Stimulated activated CD4-positive, alpha-beta T cell treated with anti-CD3 and anti-CD28 coated beads, Interleukin-4, amount 100 ng/mL, for 4 hours (primary cell): ENCODE data around the gene ALG8.
A peak's percentile ranks its signal among the peaks of the same experiment; 100 is the strongest.
"Not testable (repeated sequence)": the region's sequence is repeated elsewhere in the genome, so short reads cannot be mapped to it uniquely, and the experiment has no call there.

Experiments
- DNase-seq, 2 experiments: peaks; one replicate each; pipeline ENCODE4 v3.0.0-alpha.2; 2020

Gene ALG8

GRCh38 chr11:78100261-78100660 lies 39.2 kb downstream of the ALG8 start:
- DNase-seq: no peak

- DNase-seq: no peak
Measured at GRCh38 chr11:78099666-78100065, 39.8 kb downstream of the ALG8 start.

- DNase-seq: no peak
Measured at GRCh38 chr11:78097666-78098385, 41.6 kb downstream of the ALG8 start.

GRCh38 chr11:78094250-78094649 lies 45.2 kb downstream of the ALG8 start:
- DNase-seq: no peak

- DNase-seq: not testable (repeated sequence)
Measured at GRCh38 chr11:78086521-78087074, 52.8 kb downstream of the ALG8 start.

GRCh38 chr11:78085972-78086371 lies 53.5 kb downstream of the ALG8 start:
- DNase-seq: no peak

- not testable (repeated sequence) for DNase-seq
Measured at GRCh38 chr11:78084506-78084905, 54.9 kb downstream of the ALG8 start.

- no peak for DNase-seq
Measured at GRCh38 chr11:78083021-78083420, 56.4 kb downstream of the ALG8 start.

- DNase-seq: no peak
Measured at GRCh38 chr11:78082146-78082545, 57.3 kb downstream of the ALG8 start.

GRCh38 chr11:78081583-78081982 lies 57.8 kb downstream of the ALG8 start:
- DNase-seq: no peak

- DNase-seq: no peak
Measured at GRCh38 chr11:78080818-78081495, 58.5 kb downstream of the ALG8 start.

- DNase-seq: no peak
Measured at GRCh38 chr11:78080084-78080817, 59.2 kb downstream of the ALG8 start.

- peak; percentile 64 to 66 for DNase-seq
Measured at GRCh38 chr11:78079232-78080083, 60.0 kb downstream of the ALG8 start, which contains the start of gene NDUFC2. NDUFC2 (minus strand) TSS chr11:78079862; CDS start chr11:78079744, 118 bp downstream.

GRCh38 chr11:78078218-78079167 lies 60.9 kb downstream of the ALG8 start:
- DNase-seq: no peak

- DNase-seq: not testable (repeated sequence)
Measured at GRCh38 chr11:78077592-78077991, 61.8 kb downstream of the ALG8 start.

- DNase-seq: no peak
Measured at GRCh38 chr11:78076733-78077403, 62.6 kb downstream of the ALG8 start.

- no peak for DNase-seq
Measured at GRCh38 chr11:78074756-78075155, 64.7 kb downstream of the ALG8 start.

- DNase-seq: no peak
Measured at GRCh38 chr11:78072455-78072854, 67.0 kb downstream of the ALG8 start.

GRCh38 chr11:78071717-78072116 lies 67.7 kb downstream of the ALG8 start:
- no peak for DNase-seq

GRCh38 chr11:78070621-78071020 lies 68.8 kb downstream of the ALG8 start:
- DNase-seq: no peak

GRCh38 chr11:78069465-78069864 lies 70.0 kb downstream of the ALG8 start:
- no peak for DNase-seq
